ENCODE results near the gene OPCML. TPM values are rescaled to one million over a fixed set of nuclear protein-coding genes. Genes with fewer than 3 reads are reported as not detected.

The OPCML gene
- total RNA-seq, 1 experiment from 2014 or later, result not detected

GRCh38 chr11:132866783-132867545 is 665.3 kb downstream of the OPCML start:
- Mint-ChIP-seq H3K36me3 (ENCODE audit: insufficient read depth, unreplicated experiment) (no peaks in the 10 kb centered on the region), H3K27me3 (ENCODE audit: insufficient read depth, unreplicated experiment) (peaks cover 10% of the 10 kb centered on the region), H3K27ac (ENCODE audit: unreplicated experiment) (no peak overlapping the region), H3K4me3 (ENCODE audit: unreplicated experiment) (no peak overlapping the region), H3K9me3 (ENCODE audit: unreplicated experiment) (no peaks in the 10 kb centered on the region), H3K4me1 (ENCODE audit: low read depth, unreplicated experiment) (no peaks in the 10 kb centered on the region)
- Histone ChIP-seq H3K36me3 (ENCODE audit: control insufficient read depth, insufficient read depth, low read length) (no peaks in the 10 kb centered on the region), H3K9me3 (no peaks in the 10 kb centered on the region; the same call in 1 of the 2 replicates), H3K4me3 (ENCODE audit: low read depth, low read length) (no peak overlapping the region), H3K27me3 (replicated peaks; ENCODE audit: control insufficient read depth, insufficient read depth, low read length) (no peaks in the 10 kb centered on the region), H3K4me1 (no peaks in the 10 kb centered on the region)
- BruUV-seq (replicated peaks), result no TSS peak
- TF ChIP-seq, protein P1, sequence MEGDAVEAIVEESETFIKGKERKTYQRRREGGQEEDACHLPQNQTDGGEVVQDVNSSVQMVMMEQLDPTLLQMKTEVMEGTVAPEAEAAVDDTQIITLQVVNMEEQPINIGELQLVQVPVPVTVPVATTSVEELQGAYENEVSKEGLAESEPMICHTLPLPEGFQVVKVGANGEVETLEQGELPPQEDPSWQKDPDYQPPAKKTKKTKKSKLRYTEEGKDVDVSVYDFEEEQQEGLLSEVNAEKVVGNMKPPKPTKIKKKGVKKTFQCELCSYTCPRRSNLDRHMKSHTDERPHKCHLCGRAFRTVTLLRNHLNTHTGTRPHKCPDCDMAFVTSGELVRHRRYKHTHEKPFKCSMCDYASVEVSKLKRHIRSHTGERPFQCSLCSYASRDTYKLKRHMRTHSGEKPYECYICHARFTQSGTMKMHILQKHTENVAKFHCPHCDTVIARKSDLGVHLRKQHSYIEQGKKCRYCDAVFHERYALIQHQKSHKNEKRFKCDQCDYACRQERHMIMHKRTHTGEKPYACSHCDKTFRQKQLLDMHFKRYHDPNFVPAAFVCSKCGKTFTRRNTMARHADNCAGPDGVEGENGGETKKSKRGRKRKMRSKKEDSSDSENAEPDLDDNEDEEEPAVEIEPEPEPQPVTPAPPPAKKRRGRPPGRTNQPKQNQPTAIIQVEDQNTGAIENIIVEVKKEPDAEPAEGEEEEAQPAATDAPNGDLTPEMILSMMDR (IDR thresholded peaks at IDR 0.05; ENCODE audit: insufficient read depth in 1 of 2, low read depth in 1 of 2, low read length in 1 of 2, severe bottlenecking in 1 of 2, unreplicated experiment in 1 of 2), result no peak
- intact Hi-C loops (cut with micrococcal nuclease; ENCODE audit: unreplicated experiment), result no loop called here
- POLR2A ChIA-PET, result no interaction called here
- CTCF ChIA-PET, result no interaction called here
- no peak for DNase-seq

GRCh38 chr11:132865623-132866022 is 666.7 kb downstream of the OPCML start:
- Histone ChIP-seq H3K27me3 (replicated peaks; ENCODE audit: control insufficient read depth, insufficient read depth, low read length) (no peaks in the 10 kb centered on the region), H3K9me3 (no peaks in the 10 kb centered on the region; the same call in 1 of the 2 replicates), H3K36me3 (ENCODE audit: control insufficient read depth, insufficient read depth, low read length) (no peaks in the 10 kb centered on the region), H3K4me1 (no peaks in the 10 kb centered on the region), H3K4me3 (ENCODE audit: low read depth, low read length) (no peak overlapping the region)
- no TSS peak for BruUV-seq (replicated peaks)
- intact Hi-C loops (cut with micrococcal nuclease; ENCODE audit: unreplicated experiment), result no loop called here
- ChIA-PET CTCF (no interaction called here), POLR2A (no interaction called here)
- Mint-ChIP-seq H3K4me3 (ENCODE audit: unreplicated experiment) (no peak overlapping the region), H3K27ac (ENCODE audit: unreplicated experiment) (no peak overlapping the region), H3K36me3 (ENCODE audit: insufficient read depth, unreplicated experiment) (no peaks in the 10 kb centered on the region), H3K9me3 (ENCODE audit: unreplicated experiment) (no peaks in the 10 kb centered on the region), H3K4me1 (ENCODE audit: low read depth, unreplicated experiment) (no peaks in the 10 kb centered on the region), H3K27me3 (ENCODE audit: insufficient read depth, unreplicated experiment) (peaks cover 7% of the 10 kb centered on the region)
- TF ChIP-seq, protein P1 (IDR thresholded peaks at IDR 0.05; ENCODE audit: insufficient read depth in 1 of 2, low read depth in 1 of 2, low read length in 1 of 2, severe bottlenecking in 1 of 2, unreplicated experiment in 1 of 2), result no peak
- DNase-seq, result no peak

GRCh38 chr11:132864811-132865576 is 667.3 kb downstream of the OPCML start:
- Mint-ChIP-seq H3K36me3 (ENCODE audit: insufficient read depth, unreplicated experiment) (no peaks in the 10 kb centered on the region), H3K27me3 (ENCODE audit: insufficient read depth, unreplicated experiment) (peaks cover 7% of the 10 kb centered on the region), H3K27ac (ENCODE audit: unreplicated experiment) (no peak overlapping the region), H3K4me3 (ENCODE audit: unreplicated experiment) (no peak overlapping the region), H3K4me1 (ENCODE audit: low read depth, unreplicated experiment) (no peaks in the 10 kb centered on the region), H3K9me3 (ENCODE audit: unreplicated experiment) (no peaks in the 10 kb centered on the region)
- H3K4me1 ChIP-seq, result no peaks in the 10 kb centered on the region
- no TSS peak for BruUV-seq (replicated peaks)
- POLR2A ChIA-PET, result no interaction called here
- no peaks in the 10 kb centered on the region for H3K27me3 ChIP-seq (replicated peaks; ENCODE audit: control insufficient read depth, insufficient read depth, low read length)
- H3K9me3 ChIP-seq, result no peaks in the 10 kb centered on the region
- CTCF ChIA-PET, result no interaction called here
- no peak for DNase-seq
- H3K4me3 ChIP-seq (ENCODE audit: low read depth, low read length), result no peak overlapping the region
- intact Hi-C loops (cut with micrococcal nuclease; ENCODE audit: unreplicated experiment), result no loop called here
- TF ChIP-seq, protein P1 (IDR thresholded peaks at IDR 0.05; ENCODE audit: insufficient read depth in 1 of 2, low read depth in 1 of 2, low read length in 1 of 2, severe bottlenecking in 1 of 2, unreplicated experiment in 1 of 2), result no peak
- no peaks in the 10 kb centered on the region for H3K36me3 ChIP-seq (ENCODE audit: control insufficient read depth, insufficient read depth, low read length)
